Muscle layer of colon (tissue), 2 donors: ENCODE measurements around the gene SNRNP35.
"Not testable (repeated sequence)": the region's sequence is repeated elsewhere in the genome, so short reads cannot be mapped to it uniquely, and the experiment has no call there.

ENCODE experiments used
- H3K27ac ChIP-seq: one replicate; pipeline ENCODE4 v1.7.0; 2013; ENCODE audit warnings: low read depth, mild to moderate bottlenecking, low read length, moderate library complexity
- H3K27me3 ChIP-seq, 2 donors: one replicate each; pipeline ENCODE4 v1.7.0; 2013; ENCODE audit warnings: low read length in 2 of 2, mild to moderate bottlenecking in 2 of 2; ENCODE audit not compliant: insufficient read depth in 2 of 2, control insufficient read depth in 1 of 2
- H3K36me3 ChIP-seq: one replicate; pipeline ENCODE4 v1.7.0; 2013; ENCODE audit warnings: mild to moderate bottlenecking, low read length; ENCODE audit not compliant: insufficient read depth
- H3K4me1 ChIP-seq: one replicate; pipeline ENCODE4 v1.7.0; 2013; ENCODE audit warnings: mild to moderate bottlenecking, low read length; ENCODE audit not compliant: insufficient read depth
- H3K4me3 ChIP-seq, 2 donors: one replicate each; pipeline ENCODE4 v1.7.0; 2013; ENCODE audit warnings: low read length in 2 of 2, low read depth in 1 of 2, mild to moderate bottlenecking in 1 of 2, moderate library complexity in 1 of 2
- H3K9ac ChIP-seq: one replicate; pipeline ENCODE4 v1.7.0; 2013; ENCODE audit warnings: low read length
- H3K9me3 ChIP-seq: one replicate; pipeline ENCODE4 v1.7.0; 2013; ENCODE audit warnings: mild to moderate bottlenecking, low read length
- donor health status: abdominal sarcoma.
- donor health status: Adenocarcinoma of cecum.

SNRNP35 gene

DNA sequence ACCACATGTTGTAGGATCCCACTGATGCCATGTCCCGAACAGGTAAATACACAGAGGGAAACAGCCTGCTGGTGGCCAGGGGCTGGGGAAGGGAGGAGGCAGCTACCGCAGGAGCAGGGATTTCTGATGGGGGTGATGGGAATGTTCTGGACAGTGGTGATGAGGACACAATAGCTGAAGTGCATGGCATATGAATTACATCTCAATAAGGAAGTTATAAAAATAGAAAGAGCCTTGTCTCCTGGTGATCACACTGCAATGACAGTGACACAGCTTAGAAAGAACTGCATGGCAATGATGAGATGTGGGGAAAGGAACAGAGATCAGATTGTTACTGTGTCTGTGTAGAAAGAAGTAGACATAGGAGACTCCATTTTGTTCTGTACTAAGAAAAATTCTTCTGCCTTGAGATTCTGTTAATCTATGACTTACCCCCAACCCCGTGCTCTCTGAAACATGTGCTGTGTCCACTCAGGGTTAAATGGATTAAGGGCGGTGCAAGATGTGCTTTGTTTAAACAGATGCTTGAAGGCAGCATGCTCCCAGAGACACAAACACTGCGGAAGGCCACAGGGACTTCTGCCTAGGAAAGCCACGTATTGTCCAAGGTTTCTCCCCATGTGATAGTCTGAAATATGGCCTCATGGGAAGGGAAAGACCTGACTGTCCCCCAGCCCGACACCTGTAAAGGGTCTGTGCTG, 34.5 kb downstream of the SNRNP35 start:
- peaks cover 17% of the 10 kb centered on the region for H3K36me3 ChIP-seq
- not testable (repeated sequence) for H3K9me3 ChIP-seq, H3K27ac ChIP-seq, H3K4me1 ChIP-seq, H3K4me3 ChIP-seq, H3K9ac ChIP-seq, H3K27me3 ChIP-seq

GRCh38 chr12:123494124-123494851, 36.3 kb downstream of the SNRNP35 start:
- Histone ChIP-seq H3K4me3 (no peak overlapping the region), H3K36me3 (peaks cover 33% of the 10 kb centered on the region), H3K27me3 (no peaks in the 10 kb centered on the region), H3K9ac (no peak overlapping the region), H3K27ac (no peak overlapping the region), H3K9me3 (no peaks in the 10 kb centered on the region), H3K4me1 (no peaks in the 10 kb centered on the region)

DNA sequence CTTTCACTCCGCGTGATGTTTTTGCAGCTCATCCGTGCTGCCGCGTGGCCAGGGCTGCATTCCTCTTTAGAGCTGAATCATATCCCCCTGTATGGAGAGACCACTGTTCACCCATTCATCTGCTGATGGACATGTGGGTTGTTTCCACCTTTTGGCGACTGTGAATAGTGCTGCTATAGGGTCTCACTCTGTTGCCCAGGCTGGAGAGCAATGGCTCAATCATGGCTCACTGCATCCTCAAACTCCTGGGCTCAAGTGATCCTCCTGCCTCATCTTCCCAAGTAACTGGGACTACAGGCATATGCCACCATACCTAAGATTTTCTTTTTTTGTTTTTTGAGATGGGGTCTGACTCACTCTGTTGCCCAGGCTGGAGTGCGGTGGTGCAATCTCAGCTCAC, 39.1 kb downstream of the SNRNP35 start:
- Histone ChIP-seq H3K27ac (no peak overlapping the region), H3K4me1 (no peaks in the 10 kb centered on the region), H3K4me3 (no peak overlapping the region), H3K36me3 (peaks cover 37% of the 10 kb centered on the region), H3K27me3 (no peaks in the 10 kb centered on the region), H3K9ac (no peak overlapping the region), H3K9me3 (no peaks in the 10 kb centered on the region)

DNA sequence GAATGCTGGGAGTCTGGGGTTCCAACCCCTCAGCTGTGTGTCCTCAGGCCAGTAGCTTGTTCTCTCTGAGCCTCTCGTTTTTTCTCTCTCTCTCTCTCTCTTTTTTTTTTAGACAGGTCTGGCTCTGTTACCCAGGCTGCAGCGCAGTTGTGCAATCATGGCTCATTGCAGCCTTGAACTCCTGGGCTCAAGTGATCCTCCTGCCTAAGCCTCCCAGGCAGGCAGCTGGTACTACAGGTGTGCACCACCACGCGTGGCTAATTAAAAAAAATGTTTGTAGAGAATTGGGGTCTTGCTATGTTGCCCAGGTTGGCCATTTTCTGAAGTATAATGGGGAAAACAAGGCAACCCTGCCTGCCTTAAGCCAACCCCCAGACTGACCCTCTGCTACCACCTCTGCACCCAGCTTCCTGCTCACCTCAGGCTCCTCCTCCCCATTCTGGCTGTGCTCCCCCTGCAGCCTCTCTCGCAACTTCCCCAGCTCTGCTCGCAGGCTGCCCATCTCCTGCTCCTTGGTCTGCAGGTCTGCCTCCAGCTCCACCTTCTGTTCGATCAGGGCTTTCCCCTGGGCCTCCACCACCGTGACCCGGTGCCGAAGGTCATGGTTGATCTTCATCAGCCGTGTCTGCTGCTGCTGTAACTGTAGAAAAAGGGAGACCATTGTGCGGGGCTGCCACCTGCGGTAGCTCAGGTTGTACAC, 40.3 kb downstream of the SNRNP35 start:
- Histone ChIP-seq H3K4me1 (no peaks in the 10 kb centered on the region), H3K36me3 (peaks cover 37% of the 10 kb centered on the region), H3K27ac (no peak overlapping the region), H3K9me3 (no peaks in the 10 kb centered on the region), H3K9ac (no peak overlapping the region), H3K27me3 (no peaks in the 10 kb centered on the region), H3K4me3 (no peak overlapping the region)

- Histone ChIP-seq H3K9ac (no peak overlapping the region), H3K4me1 (no peaks in the 10 kb centered on the region), H3K4me3 (no peak overlapping the region), H3K27ac (no peak overlapping the region), H3K27me3 (no peaks in the 10 kb centered on the region), H3K36me3 (peaks cover 33% of the 10 kb centered on the region), H3K9me3 (no peaks in the 10 kb centered on the region)
These were observed 41.4 kb downstream of the SNRNP35 start for GRCh38 chr12:123499332-123499731.

- Histone ChIP-seq H3K9ac (no peak overlapping the region), H3K36me3 (peaks cover 22% of the 10 kb centered on the region), H3K4me1 (no peaks in the 10 kb centered on the region)
These were observed 44.3 kb downstream of the SNRNP35 start for GRCh38 chr12:123502163-123502704.

DNA sequence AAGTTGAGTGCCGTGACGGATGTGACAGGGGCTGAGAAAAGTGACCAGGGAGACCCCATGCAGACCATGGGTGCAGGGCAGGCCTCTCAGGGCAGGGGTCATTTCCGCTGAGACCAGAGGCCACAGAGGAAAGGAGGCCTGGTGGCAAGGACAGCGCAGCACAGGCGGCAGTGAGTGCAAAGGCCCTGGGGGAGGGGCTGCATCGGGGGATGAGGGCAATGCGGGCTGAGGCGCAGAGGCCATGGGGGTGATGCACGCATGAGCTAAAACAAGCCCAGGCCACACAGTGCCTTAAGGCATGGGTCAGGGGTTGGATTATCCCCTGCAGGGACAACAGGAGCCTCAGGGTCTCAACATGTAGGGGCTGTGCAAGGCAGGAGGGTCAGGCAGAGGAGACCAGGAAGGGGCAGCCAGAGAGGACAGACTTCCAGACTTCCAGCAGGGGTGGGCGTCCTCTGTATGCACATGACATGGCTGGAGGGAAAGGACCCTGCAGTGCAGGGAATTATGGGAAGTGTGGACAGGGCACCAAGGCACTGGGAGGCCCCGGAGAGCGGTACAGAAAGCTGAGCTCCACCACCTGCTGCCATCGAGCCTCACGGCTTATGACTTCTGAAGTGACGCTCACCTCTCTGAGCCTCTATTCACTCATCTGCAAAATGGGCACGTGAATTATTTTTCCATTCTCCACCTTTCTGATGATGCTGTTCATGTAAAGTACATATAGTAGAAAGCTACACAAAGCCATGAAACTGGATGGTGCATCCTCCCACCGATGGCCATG, 48.3 kb downstream of the SNRNP35 start:
- H3K36me3 ChIP-seq, result peaks cover 6% of the 10 kb centered on the region

More at GRCh38 chr12:123502163-123502704, 44.3 kb downstream of the SNRNP35 start:
- Histone ChIP-seq H3K9me3 (no peaks in the 10 kb centered on the region), H3K27ac (no peak overlapping the region), H3K27me3 (no peaks in the 10 kb centered on the region), H3K4me3 (no peak overlapping the region)

GRCh38 chr12:123506843-123507236, 48.9 kb downstream of the SNRNP35 start:
- H3K4me3 ChIP-seq, result no peak overlapping the region
- no peaks in the 10 kb centered on the region for H3K9me3 ChIP-seq
- peaks cover 12% of the 10 kb centered on the region for H3K36me3 ChIP-seq
- no peak overlapping the region for H3K9ac ChIP-seq
- no peaks in the 10 kb centered on the region for H3K27me3 ChIP-seq
- no peaks in the 10 kb centered on the region for H3K4me1 ChIP-seq
- no peak overlapping the region for H3K27ac ChIP-seq

More for the DNA sequence above, 48.3 kb downstream of the SNRNP35 start:
- Histone ChIP-seq H3K27me3 (no peaks in the 10 kb centered on the region), H3K4me3 (no peak overlapping the region), H3K4me1 (no peaks in the 10 kb centered on the region), H3K27ac (no peak overlapping the region), H3K9ac (no peak overlapping the region), H3K9me3 (no peaks in the 10 kb centered on the region)

- H3K27ac ChIP-seq, result no peak overlapping the region
- H3K9me3 ChIP-seq, result no peaks in the 10 kb centered on the region
- H3K4me1 ChIP-seq, result no peaks in the 10 kb centered on the region
- H3K36me3 ChIP-seq, result peaks cover 49% of the 10 kb centered on the region
- H3K9ac ChIP-seq, result no peak overlapping the region
- no peaks in the 10 kb centered on the region for H3K27me3 ChIP-seq
- H3K4me3 ChIP-seq, result no peak overlapping the region
These were observed 55.1 kb downstream of the SNRNP35 start for GRCh38 chr12:123512838-123513665.

DNA sequence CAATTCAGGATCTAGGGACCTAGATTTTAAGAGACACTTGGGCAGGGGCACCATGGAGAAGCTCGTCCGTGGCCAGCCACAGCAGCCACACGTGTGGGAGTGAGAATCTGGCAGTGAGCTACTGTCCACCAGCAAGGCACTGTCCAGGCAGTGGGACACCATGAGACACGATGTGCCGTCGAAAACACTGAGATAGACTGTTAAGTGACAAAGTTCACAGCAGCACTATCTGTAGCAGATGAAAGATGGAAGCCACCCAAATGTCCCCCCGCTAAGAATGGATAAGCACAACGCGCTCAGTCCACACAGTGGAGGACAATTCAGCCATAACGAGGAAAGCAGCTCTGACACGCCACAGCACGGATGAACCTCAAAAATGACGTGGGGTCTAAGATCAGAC, 55.9 kb downstream of the SNRNP35 start:
- Histone ChIP-seq H3K27ac (no peak overlapping the region), H3K4me1 (no peaks in the 10 kb centered on the region), H3K36me3 (peaks cover 52% of the 10 kb centered on the region), H3K4me3 (no peak overlapping the region), H3K9ac (no peak overlapping the region), H3K9me3 (no peaks in the 10 kb centered on the region), H3K27me3 (no peaks in the 10 kb centered on the region)
